Measurements from ENCODE around the gene CTSO.
"Not testable (repeated sequence)": the region's sequence is repeated elsewhere in the genome, so short reads cannot be mapped to it uniquely, and the experiment has no call there.

CTSO gene

GRCh38 chr4:155954118-155954685, 536 bp upstream of the CTSO start:
- no peak for DNase-seq

GRCh38 chr4:155952501-155952901, 1.2 kb downstream of the CTSO start:
- DNase-seq = no peak

GRCh38 chr4:155950461-155950860, 3.2 kb downstream of the CTSO start:
- DNase-seq = no peak

- DNase-seq = no peak
Observed at GRCh38 chr4:155948541-155948940, 5.1 kb downstream of the CTSO start.

GRCh38 chr4:155946486-155946885, 7.2 kb downstream of the CTSO start:
- no peak for DNase-seq

- no peak for DNase-seq
Observed at GRCh38 chr4:155944516-155944915, 9.2 kb downstream of the CTSO start.

GRCh38 chr4:155943605-155944291, 9.9 kb downstream of the CTSO start:
- DNase-seq = no peak

- DNase-seq = no peak
Observed at GRCh38 chr4:155941820-155942219, 11.8 kb downstream of the CTSO start.

- DNase-seq = no peak
Observed at GRCh38 chr4:155941085-155941790, 12.4 kb downstream of the CTSO start.

GRCh38 chr4:155935389-155935986, 18.2 kb downstream of the CTSO start:
- DNase-seq = no peak

- DNase-seq = not testable (repeated sequence)
Observed at GRCh38 chr4:155934634-155935033, 19.0 kb downstream of the CTSO start.

GRCh38 chr4:155931634-155932033, 22.0 kb downstream of the CTSO start:
- no peak for DNase-seq

GRCh38 chr4:155930330-155930729, 23.3 kb downstream of the CTSO start:
- DNase-seq = no peak

GRCh38 chr4:155929833-155930232, 23.8 kb downstream of the CTSO start:
- no peak for DNase-seq

- DNase-seq = no peak
Observed at GRCh38 chr4:155924637-155925036, 29.0 kb downstream of the CTSO start.

- DNase-seq = no peak
Observed at GRCh38 chr4:155921597-155921996, 32.1 kb downstream of the CTSO start.

GRCh38 chr4:155914782-155915181, 38.9 kb downstream of the CTSO start:
- DNase-seq = no peak

- DNase-seq = no peak
Observed at GRCh38 chr4:155911905-155912304, 41.8 kb downstream of the CTSO start.

- DNase-seq = no peak
Observed at GRCh38 chr4:155909615-155910226, 43.9 kb downstream of the CTSO start.

GRCh38 chr4:155908187-155909139, 45.2 kb downstream of the CTSO start:
- no peak for DNase-seq

GRCh38 chr4:155907556-155907955, 46.1 kb downstream of the CTSO start:
- no peak for DNase-seq

- DNase-seq = peak; percentile 17
Observed at GRCh38 chr4:155906554-155907247, 47.0 kb downstream of the CTSO start.

All from NCI-H2081 treated with DMSO at 0.1 percent for 48 hours (cell line).